H1 (cell line): ENCODE data around the gene ENTR1. TPM values are rescaled to one million over a fixed set of nuclear protein-coding genes. Genes with fewer than 3 reads are reported as not detected.
"Not testable (repeated sequence)": the region's sequence is repeated elsewhere in the genome, so short reads cannot be mapped to it uniquely, and the experiment has no call there.

Experiments used
- CTCF ChIA-PET: fragments of 300-600 bp; sonication (Branson Sonifier 250); formaldehyde crosslinking; loops from one replicate; lab custom pipeline; 2021; ENCODE audit not compliant: partially characterized antibody; lab: Charles Lee
- POLR2A ChIA-PET: fragments of 300-600 bp; sonication (Branson Sonifier 250); formaldehyde crosslinking; loops from one replicate; lab custom pipeline; 2021; ENCODE audit warnings: inconsistent platforms; ENCODE audit not compliant: partially characterized antibody; lab: Charles Lee
- DNase-seq, 2 experiments: peaks; one replicate each; pipeline versions ENCODE4 v3.0.0 to v3.0.0-alpha.2; 2010 to 2022; ENCODE audit warnings: low spot score in 2 of 2, low read depth in 1 of 2, mixed read lengths in 1 of 2
- FAIRE-seq: peaks from 2 replicates; lab custom pipeline; 2011; peaks lifted over from hg19 to GRCh38; lab: Jason Lieb, UNC
- H2AFZ ChIP-seq: 2 replicates; pipeline ENCODE4 v1.8.1; 2012; ENCODE audit warnings: low read length, inconsistent platforms
- H2AK5ac ChIP-seq: 2 replicates; pipeline ENCODE4 v1.6.1; 2013; ENCODE audit warnings: low read depth, low read length
- H2BK120ac ChIP-seq: replicated peaks from 2 replicates; pipeline ENCODE3; 2013; ENCODE audit warnings: low read depth, low read length, inconsistent platforms
- H2BK12ac ChIP-seq: 2 replicates; pipeline ENCODE4 v1.6.1; 2013; ENCODE audit warnings: low read depth, low read length
- H2BK15ac ChIP-seq: 2 replicates; pipeline ENCODE4 v1.6.1; 2013; ENCODE audit warnings: low read length
- H2BK20ac ChIP-seq: 2 replicates; pipeline ENCODE4 v1.6.1; 2013; ENCODE audit warnings: low read length
- H2BK5ac ChIP-seq: 2 replicates; pipeline ENCODE4 v1.6.1; 2013; ENCODE audit warnings: low read depth, low read length
- H3K14ac ChIP-seq: 2 replicates; pipeline ENCODE4 v1.6.1; 2013; ENCODE audit warnings: inconsistent platforms; ENCODE audit not compliant: insufficient read length
- H3K18ac ChIP-seq: 2 replicates; pipeline ENCODE4 v1.6.1; 2013; ENCODE audit warnings: low read length; ENCODE audit errors: extremely low read depth
- H3K23ac ChIP-seq: 2 replicates; pipeline ENCODE4 v1.6.1; 2013; ENCODE audit warnings: inconsistent platforms; ENCODE audit not compliant: insufficient read length
- H3K23me2 ChIP-seq: 2 replicates; pipeline ENCODE4 v1.6.1; 2013; ENCODE audit warnings: low read depth, low read length
- H3K27ac ChIP-seq: 2 replicates; pipeline ENCODE4 v1.6.1; 2011; ENCODE audit warnings: low read depth, low read length, inconsistent platforms
- H3K27me3 ChIP-seq, 4 experiments: replicated peaks in 1 of 4; 1 replicate in 1 of 4; 2 replicates in 3 of 4; pipeline versions ENCODE4 v1.6.1 to v1.8.1; 2011 to 2013; ENCODE audit warnings: low read length in 3 of 4, mild to moderate bottlenecking in 3 of 4, inconsistent platforms in 2 of 4, mixed read lengths in 2 of 4, moderate library complexity in 1 of 4; ENCODE audit not compliant: control insufficient read depth in 3 of 4, insufficient read depth in 3 of 4; ENCODE audit errors: extremely low read depth in 1 of 4
- H3K36me3 ChIP-seq, 4 experiments: 2 replicates each; pipeline versions ENCODE4 v1.6.1 to v1.8.1; 2011 to 2013; ENCODE audit warnings: mild to moderate bottlenecking in 4 of 4, low read length in 3 of 4, moderate library complexity in 2 of 4, control low read depth in 1 of 4, inconsistent platforms in 1 of 4; ENCODE audit not compliant: insufficient read depth in 4 of 4, control insufficient read depth in 2 of 4
- H3K4ac ChIP-seq: replicated peaks from 2 replicates; pipeline ENCODE3; 2013; ENCODE audit warnings: low read length, low read depth, mixed read lengths, inconsistent platforms; ENCODE audit not compliant: insufficient read length
- H3K4me1 ChIP-seq, 4 experiments: replicated peaks in 1 of 4; 1 replicate in 1 of 4; 2 replicates in 3 of 4; pipeline versions ENCODE4 v1.6.1 to v1.8.1; 2011 to 2013; ENCODE audit warnings: low read length in 3 of 4, inconsistent platforms in 2 of 4, mixed read lengths in 1 of 4; ENCODE audit not compliant: insufficient read depth in 4 of 4, control insufficient read depth in 3 of 4
- H3K4me2 ChIP-seq, 2 experiments: 2 replicates each; pipeline versions ENCODE4 v1.6.1 to v1.8.1; 2011 to 2013; ENCODE audit warnings: low read depth in 2 of 2, low read length in 2 of 2, control low read depth in 1 of 2, inconsistent platforms in 1 of 2, mild to moderate bottlenecking in 1 of 2; ENCODE audit not compliant: insufficient read depth in 1 of 2
- H3K4me3 ChIP-seq, 4 experiments: fragments of 200-600, 300-600 bp in 1 of 4; sonication (generic), shearing (Covaris generic), sonication (Bioruptor Twin) in 1 of 4; 2 replicates each; pipeline versions ENCODE4 v1.5.1 to v1.8.1; 2011 to 2016; ENCODE audit warnings: low read length in 4 of 4, low read depth in 3 of 4, control low read depth in 2 of 4, inconsistent platforms in 2 of 4, mild to moderate bottlenecking in 2 of 4, mixed read lengths in 1 of 4, moderate library complexity in 1 of 4; ENCODE audit not compliant: insufficient read depth in 2 of 4; ENCODE audit errors: extremely low read depth in 1 of 4
- H3K56ac ChIP-seq: replicated peaks from 2 replicates; pipeline ENCODE3; 2013; ENCODE audit warnings: low read depth, mild to moderate bottlenecking, mixed read lengths, low read length, inconsistent platforms; ENCODE audit not compliant: insufficient read length
- H3K79me1 ChIP-seq: 2 replicates; pipeline ENCODE4 v1.6.1; 2013; ENCODE audit warnings: low read depth, low read length, control low read depth
- H3K79me2 ChIP-seq, 2 experiments: 2 replicates each; pipeline versions ENCODE4 v1.6.1 to v1.8.1; 2012 to 2013; ENCODE audit warnings: low read length in 2 of 2, mild to moderate bottlenecking in 2 of 2, inconsistent platforms in 1 of 2; ENCODE audit not compliant: insufficient read depth in 2 of 2, control insufficient read depth in 1 of 2
- H3K9ac ChIP-seq, 4 experiments: replicated peaks in 1 of 4; 1 replicate in 1 of 4; 2 replicates in 3 of 4; pipeline versions ENCODE4 v1.6.1 to v1.8.1; 2011 to 2013; ENCODE audit warnings: low read depth in 3 of 4, low read length in 3 of 4, control low read depth in 2 of 4, mild to moderate bottlenecking in 2 of 4, moderate library complexity in 2 of 4, inconsistent platforms in 1 of 4; ENCODE audit errors: extremely low read depth in 1 of 4
- H3K9me3 ChIP-seq, 2 experiments: 2 replicates each; pipeline versions ENCODE4 v1.6.1 to v1.8.1; 2012 to 2013; ENCODE audit warnings: mild to moderate bottlenecking in 2 of 2, moderate library complexity in 2 of 2, control low read depth in 1 of 2, inconsistent platforms in 1 of 2, low read depth in 1 of 2, low read length in 1 of 2, mixed read lengths in 1 of 2; ENCODE audit not compliant: insufficient read depth in 2 of 2
- H4K20me1 ChIP-seq, 2 experiments: replicated peaks in 1 of 2; 2 replicates each; pipeline versions ENCODE3 to v1.8.1; 2011 to 2013; ENCODE audit warnings: inconsistent platforms in 2 of 2, low read length in 2 of 2, mild to moderate bottlenecking in 1 of 2; ENCODE audit not compliant: insufficient read depth in 2 of 2, control insufficient read depth in 1 of 2
- H4K5ac ChIP-seq: 2 replicates; pipeline ENCODE4 v1.6.1; 2013; ENCODE audit warnings: low read length, low read depth, mixed read lengths, inconsistent platforms; ENCODE audit not compliant: insufficient read length
- H4K8ac ChIP-seq: 2 replicates; pipeline ENCODE4 v1.8.0; 2013; ENCODE audit warnings: mild to moderate bottlenecking, moderate library complexity, low read length, inconsistent platforms; ENCODE audit not compliant: insufficient read depth; ENCODE audit errors: extremely low read depth
- H4K91ac ChIP-seq: replicated peaks from 2 replicates; pipeline ENCODE3; 2013; ENCODE audit warnings: low read length, mixed read lengths, inconsistent platforms; ENCODE audit not compliant: insufficient read length
- CBX5 ChIP-seq: fragments of 300-800, 300-1000 bp; sonication (generic); IDR thresholded peaks from 2 replicates; pipeline ENCODE4 v1.7.1; 2016; ENCODE audit warnings: antibody characterized with exemption, low read length, low read depth
- CHD1 ChIP-seq: IDR thresholded peaks from 2 replicates; pipeline ENCODE4 v1.6.1; 2012; ENCODE audit warnings: low read depth, low read length, improper control_type of control experiment
- EGR1 ChIP-seq: IDR thresholded peaks from 2 replicates; pipeline ENCODE4 v1.6.1; 2011; ENCODE audit warnings: low read depth, low read length, borderline replicate concordance
- RXRA ChIP-seq: IDR thresholded peaks from 2 replicates; pipeline ENCODE4 v1.6.1; 2011; ENCODE audit warnings: low read depth, mild to moderate bottlenecking, low read length, moderate library complexity; ENCODE audit not compliant: insufficient read depth
- TAF1 ChIP-seq: IDR thresholded peaks from 2 replicates; pipeline ENCODE4 v1.6.1; 2011; ENCODE audit warnings: mild to moderate bottlenecking, low read depth, low read length
- WGBS, 2 experiments: shearing (Covaris generic) in 1 of 2; methylation state at CpG; one replicate each; pipeline versions ENCODE4 v1.1.6 to v1.1.7; 2013 to 2015; ENCODE audit warnings: low lambda C conversion rate in 2 of 2, mixed read lengths in 2 of 2, inconsistent platforms in 1 of 2, low coverage in 1 of 2, missing lambda C conversion rate in 1 of 2; ENCODE audit not compliant: insufficient replicate concordance in 2 of 2, insufficient coverage in 1 of 2, insufficient read length in 1 of 2; ENCODE audit errors: extremely low coverage in 1 of 2, missing lambda C conversion rate in 1 of 2; 5-methylcytosine and 5-hydroxymethylcytosine counted together
- polyA plus RNA-seq, 7 experiments: library from polyadenylated mRNA; depleted of rRNA in 3 of 7; stranded (reverse) in 5 of 7; unstranded in 2 of 7; fragments of >200 nt in 5 of 7; fragments of 200-250 nt in 2 of 7; gene quantifications; 1 replicate in 5 of 7; 2 replicates in 1 of 7; 4 replicates in 1 of 7; pipeline versions ENCODE4 v1.2.1 to v1.2.3, GENCODE V29; 2011 to 2013; ENCODE audit warnings: missing spikeins in 2 of 7, mixed read lengths in 2 of 7
- total RNA-seq: library from RNA; stranded (reverse); fragmentation: NEBNext Ultra II Directional; extraction: Animal tissue kit (Norgen Biotek cat#: 25700); gene quantifications from 2 replicates; pipeline ENCODE4 v1.2.1, GENCODE V29; 2021

Gene ENTR1
- total and polyA plus RNA-seq, 2 of the 8 experiments (the other 6 are each of a cell fraction or from before 2014, with no cell fraction given) = 65.2 to 102 TPM

GRCh38 chr9:136426787-136427186, 16.4 kb upstream of the ENTR1 start (continued):
- TF ChIP-seq TAF1 = no peak
- TF ChIP-seq CBX5 = no peak
- TF ChIP-seq RXRA = no peak
- TF ChIP-seq CHD1 = no peak
- TF ChIP-seq EGR1 = no peak

- not testable (repeated sequence) for H3K23ac ChIP-seq, H3K9me3 ChIP-seq
- 93% methylated on average over 7 of the region's 7 CpGs; no CpG with 5 or more reads in 1 of the 2 experiments for WGBS, 2 experiments
Observed at GRCh38 chr9:136425367-136425766, 15.0 kb upstream of the ENTR1 start.

More at GRCh38 chr9:136425367-136425766, 15.0 kb upstream of the ENTR1 start:
- not testable (repeated sequence) for H3K9ac ChIP-seq, H3K27me3 ChIP-seq, H2AFZ ChIP-seq, H2BK20ac ChIP-seq, H4K5ac ChIP-seq, H3K79me2 ChIP-seq, H3K23me2 ChIP-seq, H3K56ac ChIP-seq, H3K4me3 ChIP-seq, H3K79me1 ChIP-seq, H2BK15ac ChIP-seq, DNase-seq, H2AK5ac ChIP-seq, H4K20me1 ChIP-seq, H3K14ac ChIP-seq, H4K91ac ChIP-seq, H3K4ac ChIP-seq, H4K8ac ChIP-seq, H2BK12ac ChIP-seq, H3K27ac ChIP-seq, FAIRE-seq, H3K4me1 ChIP-seq, H2BK120ac ChIP-seq, H3K4me2 ChIP-seq, H3K18ac ChIP-seq, H2BK5ac ChIP-seq
- POLR2A ChIA-PET = interaction anchor here (0.9 to 4.0 kb wide), 17 partner anchors 9 to 146 kb away, joined by 3 to 26 read pairs (median 3); partner anchors contain the start of genes ENTR1 and PMPCA
- peaks cover 16 to 33% (median 28%) of the 10 kb centered on the region in 4 experiments; a peak in 7 of 8 replicates for H3K36me3 ChIP-seq
- CTCF ChIA-PET = interaction anchor here (0.6 to 2.3 kb wide), 6 partner anchors 9 to 40 kb away, joined by 3 to 12 read pairs (median 5); no protein-coding TSS in a partner anchor
